Measurements from ENCODE around the gene PPP1CA.
"Not testable (repeated sequence)": the region's sequence is repeated elsewhere in the genome, so short reads cannot be mapped to it uniquely, and the experiment has no call there.

The PPP1CA gene

GRCh38 chr11:67434395-67434881 is 32.8 kb upstream of the PPP1CA start:
- DNase-seq: peak; percentile 63 to 68

GRCh38 chr11:67433536-67434394 is 32.1 kb upstream of the PPP1CA start:
- DNase-seq: peak; percentile 47 to 54

GRCh38 chr11:67432655-67433349 is 31.1 kb upstream of the PPP1CA start:
- DNase-seq: peak in 1 of 2 experiments; percentile 25

GRCh38 chr11:67431346-67432249 is 29.9 kb upstream of the PPP1CA start:
- no peak for DNase-seq

GRCh38 chr11:67429722-67430121 is 28.1 kb upstream of the PPP1CA start:
- DNase-seq: no peak

GRCh38 chr11:67429038-67429668 is 27.5 kb upstream of the PPP1CA start:
- no peak for DNase-seq

- DNase-seq: peak; percentile 100
Measured at GRCh38 chr11:67428052-67429001, 26.7 kb upstream of the PPP1CA start, which contains the start of gene RPS6KB2. Gene RPS6KB2 (plus strand): TSS chr11:67428494. CDS start chr11:67428546, 52 bp downstream.

- DNase-seq: not testable (repeated sequence)
Measured at GRCh38 chr11:67427364-67427859, 25.8 kb upstream of the PPP1CA start.

GRCh38 chr11:67423891-67424613 is 22.4 kb upstream of the PPP1CA start:
- no peak for DNase-seq

- no peak for DNase-seq
Measured at GRCh38 chr11:67423466-67423865, 21.8 kb upstream of the PPP1CA start.

GRCh38 chr11:67422891-67423290 is 21.2 kb upstream of the PPP1CA start:
- DNase-seq: no peak

GRCh38 chr11:67421430-67422031 is 19.9 kb upstream of the PPP1CA start:
- DNase-seq: no peak

GRCh38 chr11:67420646-67421429 is 19.2 kb upstream of the PPP1CA start:
- peak; percentile 99 to 100 for DNase-seq

GRCh38 chr11:67420147-67420645 is 18.5 kb upstream of the PPP1CA start:
- DNase-seq: peak; percentile 58 to 65

GRCh38 chr11:67419325-67420049 is 17.8 kb upstream of the PPP1CA start:
- DNase-seq: peak in 1 of 2 experiments; percentile 41

- DNase-seq: peak; percentile 53 to 59
Measured at GRCh38 chr11:67418476-67419281, 17.0 kb upstream of the PPP1CA start.

- DNase-seq: no peak
Measured at GRCh38 chr11:67417425-67417824, 15.8 kb upstream of the PPP1CA start.

Measured in activated T-cell treated with anti-CD3 and anti-CD28 coated beads, Interleukin-2, amount 50 U/mL, for 48 hours (primary cell).